ENCODE data around the gene CENPM.
A peak's percentile ranks its signal among the peaks of the same experiment; 100 is the strongest.

CENPM gene

GRCh38 chr22:41925783-41926460 is 21.0 kb downstream of the CENPM start:
- Histone ChIP-seq H3K4me1 (ENCODE audit: insufficient read depth, low read length, severe bottlenecking) (peaks cover 27% of the 10 kb centered on the region), H3F3A (ENCODE audit: insufficient read depth, low read length) (no peaks in the 10 kb centered on the region), H2AFZ (ENCODE audit: low read length) (no peak overlapping the region), H3K4me2 (ENCODE audit: low read length) (peak overlapping the region; percentile 70), H3K36me3 (ENCODE audit: insufficient read depth, low read length) (no peaks in the 10 kb centered on the region), H3K9me2 (ENCODE audit: low read depth, low read length) (no peaks in the 10 kb centered on the region), H3K4me3 (ENCODE audit: low read depth, low read length, poor library complexity, severe bottlenecking) (peak overlapping the region; percentile 54), H3K9me3 (ENCODE audit: low read length) (no peaks in the 10 kb centered on the region), H3K9ac (ENCODE audit: low read length) (no peak overlapping the region; the same call in 1 of the 2 replicates), H3K79me2 (ENCODE audit: insufficient read depth, low read length) (no peaks in the 10 kb centered on the region), H3K27ac (ENCODE audit: low read depth, low read length, poor library complexity, severe bottlenecking) (no peak overlapping the region), H4K20me1 (ENCODE audit: insufficient read depth, low read length) (no peaks in the 10 kb centered on the region), H3K27me3 (ENCODE audit: insufficient read depth, low read length) (peaks cover 6% of the 10 kb centered on the region; the same call in 1 of the 2 replicates)
- no peak for TF ChIP-seq EZH2 (IDR thresholded peaks at IDR 0.05; ENCODE audit: borderline replicate concordance, low read length)
- peak; percentile 83 for TF ChIP-seq CTCF (IDR thresholded peaks at IDR 0.05; ENCODE audit: low read length)

- H3K4me3 ChIP-seq (ENCODE audit: low read depth, low read length, poor library complexity, severe bottlenecking), result no peak overlapping the region
- H3K4me1 ChIP-seq (ENCODE audit: insufficient read depth, low read length, severe bottlenecking), result peaks cover 39% of the 10 kb centered on the region
- no peaks in the 10 kb centered on the region for H3K79me2 ChIP-seq (ENCODE audit: insufficient read depth, low read length)
- H2AFZ ChIP-seq (ENCODE audit: low read length), result no peak overlapping the region
- TF ChIP-seq CTCF (IDR thresholded peaks at IDR 0.05; ENCODE audit: low read length) (no peak), EZH2 (IDR thresholded peaks at IDR 0.05; ENCODE audit: borderline replicate concordance, low read length) (no peak)
- no peaks in the 10 kb centered on the region for H4K20me1 ChIP-seq (ENCODE audit: insufficient read depth, low read length)
- H3F3A ChIP-seq (ENCODE audit: insufficient read depth, low read length), result no peaks in the 10 kb centered on the region
- no peaks in the 10 kb centered on the region for H3K9me2 ChIP-seq (ENCODE audit: low read depth, low read length)
- H3K27ac ChIP-seq (ENCODE audit: low read depth, low read length, poor library complexity, severe bottlenecking), result no peak overlapping the region
- H3K27me3 ChIP-seq (ENCODE audit: insufficient read depth, low read length), result peaks cover 13% of the 10 kb centered on the region
- no peak overlapping the region for H3K9ac ChIP-seq (ENCODE audit: low read length)
- H3K36me3 ChIP-seq (ENCODE audit: insufficient read depth, low read length), result no peaks in the 10 kb centered on the region
- no peak overlapping the region for H3K4me2 ChIP-seq (ENCODE audit: low read length)
- H3K9me3 ChIP-seq (ENCODE audit: low read length), result no peaks in the 10 kb centered on the region
Observed at GRCh38 chr22:41923595-41924276, 23.2 kb downstream of the CENPM start.

- Histone ChIP-seq H3K4me1 (ENCODE audit: insufficient read depth, low read length, severe bottlenecking) (peaks cover 43% of the 10 kb centered on the region), H3K79me2 (ENCODE audit: insufficient read depth, low read length) (no peaks in the 10 kb centered on the region), H3K9me3 (ENCODE audit: low read length) (no peaks in the 10 kb centered on the region), H3K9me2 (ENCODE audit: low read depth, low read length) (no peaks in the 10 kb centered on the region), H3K36me3 (ENCODE audit: insufficient read depth, low read length) (no peaks in the 10 kb centered on the region), H3K4me3 (ENCODE audit: low read depth, low read length, poor library complexity, severe bottlenecking) (no peak overlapping the region), H3K4me2 (ENCODE audit: low read length) (no peak overlapping the region), H2AFZ (ENCODE audit: low read length) (no peak overlapping the region), H4K20me1 (ENCODE audit: insufficient read depth, low read length) (no peaks in the 10 kb centered on the region), H3F3A (ENCODE audit: insufficient read depth, low read length) (no peaks in the 10 kb centered on the region), H3K27me3 (ENCODE audit: insufficient read depth, low read length) (peaks cover 13% of the 10 kb centered on the region), H3K27ac (ENCODE audit: low read depth, low read length, poor library complexity, severe bottlenecking) (no peak overlapping the region), H3K9ac (ENCODE audit: low read length) (no peak overlapping the region)
- TF ChIP-seq EZH2 (IDR thresholded peaks at IDR 0.05; ENCODE audit: borderline replicate concordance, low read length) (no peak), CTCF (IDR thresholded peaks at IDR 0.05; ENCODE audit: low read length) (no peak)
Observed at GRCh38 chr22:41922940-41923594, 23.9 kb downstream of the CENPM start.
